MG63 (cell line): ENCODE results near the gene ZBTB34. TPM values are rescaled to one million over a fixed set of nuclear protein-coding genes. Genes with fewer than 3 reads are reported as not detected.
A peak's percentile ranks its signal among the peaks of the same experiment; 100 is the strongest.

ENCODE experiments used
- DNase-seq: peaks from one replicate; pipeline ENCODE4 v3.0.0-alpha.2; 2020
- H3K27me3 ChIP-seq: fragments of 250-450 bp; sonication (Bioruptor Pico); 2 replicates; pipeline ENCODE4 v1.5.1; 2020; ENCODE audit warnings: mild to moderate bottlenecking, moderate library complexity
- H3K36me3 ChIP-seq: fragments of 250-450 bp; sonication (Bioruptor Pico); 2 replicates; pipeline ENCODE4 v1.5.1; 2020; ENCODE audit warnings: mild to moderate bottlenecking, moderate library complexity
- H3K4me3 ChIP-seq: fragments of 250-450 bp; sonication (Bioruptor Pico); 2 replicates; pipeline ENCODE4 v1.5.1; 2020; ENCODE audit warnings: mild to moderate bottlenecking, moderate library complexity
- H3K9me3 ChIP-seq: fragments of 250-450 bp; sonication (Bioruptor Pico); 2 replicates; pipeline ENCODE4 v1.5.1; 2020; ENCODE audit warnings: mild to moderate bottlenecking, moderate library complexity
- total RNA-seq: library from RNA; depleted of rRNA; stranded (reverse); fragments of >200 nt; shearing (Covaris generic); gene quantifications from 2 replicates; pipeline ENCODE4 v1.2.3, GENCODE V29; 2014; ENCODE audit warnings: low replicate concordance

The ZBTB34 gene
- total RNA-seq, 1 experiment from 2014 or later = 2.5 TPM

DNA sequence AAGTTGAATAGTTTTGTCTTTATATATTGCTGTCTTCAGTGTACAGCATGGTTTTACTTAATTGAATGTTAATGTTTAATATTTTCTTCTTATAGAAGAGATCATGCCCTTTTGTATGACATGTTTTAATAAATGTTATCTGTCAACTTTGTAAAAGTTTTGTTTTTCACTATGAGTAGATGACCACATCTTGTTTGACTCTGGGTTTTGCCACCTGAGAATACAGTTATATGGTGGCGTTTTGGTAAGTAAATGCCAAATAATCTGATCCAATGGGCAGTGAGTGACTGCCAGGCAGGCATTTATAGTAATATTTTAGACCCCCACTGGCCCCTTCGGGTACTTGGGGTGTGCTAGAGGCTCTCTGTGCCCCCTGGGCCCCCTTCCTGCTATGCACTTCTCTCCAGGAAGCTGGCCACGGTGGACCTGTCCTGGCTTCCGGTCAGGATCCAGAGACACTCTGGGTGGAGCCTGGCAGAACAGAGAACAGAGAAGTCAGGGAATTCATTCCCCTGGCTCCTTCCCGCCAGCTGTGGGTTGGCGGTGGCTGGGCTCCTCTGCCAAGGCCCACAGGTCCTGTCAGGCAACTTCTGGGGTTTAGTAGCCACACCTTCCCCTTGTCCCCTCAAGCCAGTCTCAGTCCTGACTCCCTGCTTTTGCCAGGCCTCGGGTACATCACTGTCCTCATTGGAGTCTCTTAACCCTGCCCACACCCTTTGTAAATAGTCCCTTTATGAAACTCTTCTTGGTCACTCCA is 22.2 kb upstream of the ZBTB34 start:
- peaks cover 39% of the 10 kb centered on the region for H3K36me3 ChIP-seq
- H3K4me3 ChIP-seq = no peak overlapping the region
- no peaks in the 10 kb centered on the region for H3K27me3 ChIP-seq
- DNase-seq = no peak
- no peaks in the 10 kb centered on the region for H3K9me3 ChIP-seq

DNA sequence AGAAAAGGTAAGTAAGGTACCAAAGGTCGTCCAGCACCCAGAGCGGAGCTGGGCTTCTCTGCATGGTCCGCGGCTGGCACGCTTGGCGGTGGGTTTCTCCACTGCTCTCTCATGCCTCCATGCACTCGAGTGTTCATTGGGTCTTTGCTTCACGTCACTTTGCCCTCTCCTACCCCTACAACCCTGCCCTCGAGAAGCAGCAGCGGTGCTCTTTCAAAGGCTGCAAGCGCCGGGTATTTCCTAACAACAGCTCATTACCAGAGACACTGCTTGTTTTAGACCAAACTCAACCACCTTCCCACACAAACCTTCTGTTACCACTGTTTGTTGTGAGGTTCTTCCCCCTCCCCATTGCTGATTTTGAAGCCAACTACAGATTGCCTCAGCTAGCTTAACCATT is 21.5 kb upstream of the ZBTB34 start:
- no peak for DNase-seq
- Histone ChIP-seq H3K4me3 (no peak overlapping the region), H3K27me3 (no peaks in the 10 kb centered on the region), H3K36me3 (peaks cover 32% of the 10 kb centered on the region), H3K9me3 (no peaks in the 10 kb centered on the region)

DNA sequence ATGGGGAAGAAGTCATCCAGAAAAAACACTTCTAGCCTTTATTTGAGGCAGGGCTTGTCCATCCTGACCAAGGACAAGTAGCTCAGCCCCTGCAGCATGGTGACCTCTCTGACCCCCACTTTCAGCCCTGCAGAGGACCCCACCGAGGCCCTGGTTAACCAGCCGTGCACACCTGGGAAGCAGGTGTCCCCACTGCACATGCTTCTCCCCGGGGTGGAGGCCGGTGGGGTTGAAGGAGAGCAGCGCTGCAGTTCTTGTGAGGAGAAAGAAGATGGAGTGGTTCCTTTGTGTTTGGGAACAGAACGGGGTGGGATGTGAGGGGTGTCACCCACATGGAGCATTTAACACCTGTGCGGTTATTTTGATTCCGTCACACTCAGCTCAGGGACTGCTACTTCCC is 21.1 kb upstream of the ZBTB34 start:
- Histone ChIP-seq H3K4me3 (no peak overlapping the region), H3K36me3 (peaks cover 28% of the 10 kb centered on the region), H3K27me3 (no peaks in the 10 kb centered on the region), H3K9me3 (no peaks in the 10 kb centered on the region)
- DNase-seq = no peak

DNA sequence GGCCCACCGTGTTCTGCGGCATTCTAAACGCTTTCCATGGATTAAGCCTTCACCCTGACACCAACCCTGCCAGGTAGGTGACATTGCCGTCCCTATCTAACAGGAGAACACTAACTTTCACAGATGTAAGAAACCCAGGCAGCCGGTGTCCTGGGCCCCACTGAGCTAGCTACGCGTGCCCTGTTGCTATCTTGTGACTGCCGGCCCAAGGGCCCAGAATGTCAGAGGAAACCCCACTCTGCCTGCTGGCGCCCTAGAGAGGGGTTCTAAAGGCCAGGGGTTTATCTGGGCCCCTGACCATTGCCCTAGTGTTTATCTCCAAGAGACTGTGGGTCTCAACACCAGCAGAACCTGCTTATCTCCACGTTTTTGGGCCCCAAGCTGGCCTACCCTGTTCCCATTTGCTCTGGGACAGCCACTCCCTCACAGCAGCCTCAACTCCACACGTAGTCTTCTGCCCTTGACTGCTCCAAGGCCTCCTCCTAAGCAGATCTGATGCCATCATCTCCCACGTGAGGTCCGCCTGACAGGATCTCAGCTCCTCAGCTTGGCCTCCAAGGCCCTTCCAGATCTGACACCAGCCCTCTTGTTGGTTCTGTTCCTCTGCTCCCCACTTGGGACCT is 18.1 kb upstream of the ZBTB34 start:
- H3K9me3 ChIP-seq = no peaks in the 10 kb centered on the region
- no peak overlapping the region for H3K4me3 ChIP-seq
- DNase-seq = no peak
- H3K36me3 ChIP-seq = peaks cover 7% of the 10 kb centered on the region
- no peaks in the 10 kb centered on the region for H3K27me3 ChIP-seq

DNA sequence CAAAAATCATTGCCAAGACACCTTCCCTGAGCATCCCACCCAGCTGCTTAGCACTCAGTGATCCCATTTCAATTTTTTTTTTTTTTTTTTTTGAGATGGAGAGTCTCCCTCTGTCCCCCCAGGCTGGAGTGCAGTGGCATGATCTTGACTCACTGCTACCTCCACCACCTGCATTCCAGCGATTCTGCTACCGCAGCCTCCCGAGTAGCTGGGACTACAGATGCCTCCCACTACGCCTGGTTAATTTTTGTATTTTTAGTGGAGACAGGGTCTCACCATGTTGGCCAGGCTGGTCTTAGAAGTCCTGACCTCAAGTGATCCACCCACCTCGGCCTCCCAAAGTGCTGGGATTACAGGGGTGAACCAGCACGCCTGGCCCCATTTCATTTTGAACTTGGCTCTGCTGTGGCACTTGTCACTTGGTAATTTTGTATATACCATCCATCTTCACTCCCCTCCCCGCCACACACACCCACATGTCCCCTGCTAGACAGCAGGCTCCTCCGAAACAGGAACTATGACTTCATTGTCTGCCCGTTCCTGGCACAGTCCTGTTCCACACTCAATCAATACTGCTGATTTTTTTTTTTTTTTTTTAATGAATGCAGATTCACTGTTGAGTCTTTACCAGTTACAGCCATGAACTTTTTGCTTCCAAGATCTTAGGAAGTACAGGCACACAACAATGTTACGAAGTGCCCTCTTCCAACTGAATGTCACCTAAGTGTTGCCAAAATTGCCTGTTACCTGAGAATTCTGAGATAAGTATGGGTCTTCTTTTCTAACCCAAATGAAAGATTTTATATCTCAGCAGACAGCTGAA is 17.3 kb upstream of the ZBTB34 start:
- Histone ChIP-seq H3K9me3 (no peaks in the 10 kb centered on the region), H3K36me3 (peaks cover 4% of the 10 kb centered on the region), H3K4me3 (no peak overlapping the region), H3K27me3 (no peaks in the 10 kb centered on the region)
- DNase-seq = no peak

- Histone ChIP-seq H3K9me3 (no peaks in the 10 kb centered on the region), H3K4me3 (no peak overlapping the region), H3K36me3 (no peaks in the 10 kb centered on the region; the same call in 1 of the 2 replicates), H3K27me3 (no peaks in the 10 kb centered on the region)
- peak; percentile 96 for DNase-seq
Measured at GRCh38 chr9:126844085-126844484, 16.4 kb upstream of the ZBTB34 start.

DNA sequence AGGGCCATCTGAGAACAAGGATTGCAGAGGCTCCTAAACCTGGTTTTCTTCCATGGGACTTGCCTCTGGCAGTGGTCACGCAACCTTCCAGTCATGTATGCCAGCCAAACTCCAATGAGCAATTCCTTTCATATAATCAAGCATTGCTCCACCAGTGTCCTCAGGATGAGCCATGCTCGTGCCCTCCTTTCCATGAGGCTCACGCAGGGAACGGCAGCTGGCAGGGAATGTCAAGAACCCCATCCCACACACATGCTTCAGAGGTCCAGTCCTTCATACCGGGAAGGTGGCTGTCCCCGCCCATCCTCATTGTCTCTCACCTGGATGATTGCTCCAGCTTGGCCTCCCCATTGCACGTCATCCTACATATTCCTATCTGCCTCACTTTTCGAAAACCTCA is 13.4 kb upstream of the ZBTB34 start:
- H3K4me3 ChIP-seq = no peak overlapping the region
- H3K27me3 ChIP-seq = no peaks in the 10 kb centered on the region; the same call in 1 of the 2 replicates
- no peaks in the 10 kb centered on the region for H3K36me3 ChIP-seq
- no peaks in the 10 kb centered on the region for H3K9me3 ChIP-seq
- DNase-seq = no peak

DNA sequence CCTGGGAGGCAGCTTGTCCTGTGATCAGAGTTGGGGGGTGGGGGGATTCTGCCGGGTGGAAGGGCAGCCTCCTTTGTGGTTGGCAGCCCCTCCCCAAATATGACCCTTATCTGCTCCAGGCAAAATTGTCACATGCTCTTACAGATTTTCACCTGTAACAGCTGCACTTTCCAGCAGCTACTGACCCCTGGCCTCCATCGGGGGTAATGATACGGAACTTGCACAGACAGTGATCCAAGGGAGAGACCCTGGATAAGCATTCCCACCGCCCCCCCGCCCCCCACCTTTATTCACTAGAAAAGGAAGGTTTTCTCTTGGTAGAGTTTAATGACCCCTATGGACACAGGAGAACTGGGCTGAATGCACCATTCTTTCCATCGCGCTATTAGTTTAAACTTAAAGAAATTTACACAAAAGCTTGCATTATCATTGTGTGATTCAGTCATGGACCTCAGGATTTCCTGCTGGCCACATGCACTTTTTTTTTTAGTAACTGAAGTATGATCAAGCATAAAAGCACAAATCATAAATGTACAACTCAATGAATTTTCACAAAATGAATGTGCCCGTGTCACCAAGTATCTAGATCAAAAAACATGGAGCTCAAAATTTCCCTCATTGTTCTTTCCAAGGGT is 10.7 kb upstream of the ZBTB34 start:
- Histone ChIP-seq H3K4me3 (no peak overlapping the region), H3K36me3 (no peaks in the 10 kb centered on the region), H3K9me3 (no peaks in the 10 kb centered on the region), H3K27me3 (no peaks in the 10 kb centered on the region; the same call in 1 of the 2 replicates)
- DNase-seq = no peak

- DNase-seq = no peak
- H3K4me3 ChIP-seq = no peak overlapping the region
- H3K27me3 ChIP-seq = no peaks in the 10 kb centered on the region; the same call in 1 of the 2 replicates
- H3K36me3 ChIP-seq = no peaks in the 10 kb centered on the region
- no peaks in the 10 kb centered on the region for H3K9me3 ChIP-seq
Measured at GRCh38 chr9:126851286-126851880, 9.1 kb upstream of the ZBTB34 start.

GRCh38 chr9:126852086-126852688 is 8.3 kb upstream of the ZBTB34 start:
- Histone ChIP-seq H3K27me3 (no peaks in the 10 kb centered on the region; the same call in 1 of the 2 replicates), H3K9me3 (no peaks in the 10 kb centered on the region), H3K36me3 (no peaks in the 10 kb centered on the region), H3K4me3 (no peak overlapping the region)
- no peak for DNase-seq

DNA sequence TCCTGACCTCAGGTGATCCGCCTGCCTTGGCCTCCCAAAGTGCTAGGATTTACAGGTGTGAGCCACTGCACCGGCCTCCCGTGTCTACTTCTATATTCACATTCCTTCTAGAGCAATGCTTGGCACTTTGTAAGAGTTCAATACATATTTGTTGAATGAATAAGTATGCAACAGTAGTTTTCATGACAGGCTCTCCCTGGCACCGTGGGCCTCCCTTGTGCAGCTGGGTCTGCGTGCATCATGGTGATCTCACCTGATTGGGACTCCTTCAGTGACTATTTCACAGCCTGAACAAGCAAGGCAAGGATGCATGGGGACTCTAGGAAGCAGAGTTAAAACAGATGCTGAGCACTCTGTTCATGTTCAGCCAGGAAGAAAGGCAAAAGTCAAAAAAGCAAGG is 6.8 kb upstream of the ZBTB34 start:
- H3K36me3 ChIP-seq = no peaks in the 10 kb centered on the region
- H3K27me3 ChIP-seq = no peaks in the 10 kb centered on the region; the same call in 1 of the 2 replicates
- peak; percentile 71 for DNase-seq
- H3K9me3 ChIP-seq = no peaks in the 10 kb centered on the region
- no peak overlapping the region for H3K4me3 ChIP-seq

DNA sequence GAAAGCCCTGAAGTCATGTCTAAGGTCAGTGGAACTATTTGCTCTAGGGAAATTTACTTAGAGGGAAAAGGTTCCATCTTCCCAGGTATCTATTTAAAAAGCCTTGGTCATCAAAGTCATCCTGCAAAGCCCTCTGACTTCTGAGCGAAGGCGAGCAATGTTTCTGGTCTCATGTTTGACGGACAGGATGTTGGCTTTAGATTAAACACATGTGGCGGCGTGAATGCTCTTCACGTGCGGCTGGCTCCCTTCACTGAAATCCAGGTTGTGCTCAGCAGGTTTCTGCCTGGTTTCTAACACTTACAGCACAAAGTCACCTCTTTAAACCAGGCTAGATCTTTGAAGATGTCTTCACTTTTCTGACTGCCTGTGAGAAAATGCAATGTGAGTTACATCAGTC is 5.7 kb upstream of the ZBTB34 start:
- Histone ChIP-seq H3K27me3 (no peaks in the 10 kb centered on the region; the same call in 1 of the 2 replicates), H3K4me3 (no peak overlapping the region), H3K36me3 (no peaks in the 10 kb centered on the region), H3K9me3 (no peaks in the 10 kb centered on the region)
- DNase-seq = no peak

DNA sequence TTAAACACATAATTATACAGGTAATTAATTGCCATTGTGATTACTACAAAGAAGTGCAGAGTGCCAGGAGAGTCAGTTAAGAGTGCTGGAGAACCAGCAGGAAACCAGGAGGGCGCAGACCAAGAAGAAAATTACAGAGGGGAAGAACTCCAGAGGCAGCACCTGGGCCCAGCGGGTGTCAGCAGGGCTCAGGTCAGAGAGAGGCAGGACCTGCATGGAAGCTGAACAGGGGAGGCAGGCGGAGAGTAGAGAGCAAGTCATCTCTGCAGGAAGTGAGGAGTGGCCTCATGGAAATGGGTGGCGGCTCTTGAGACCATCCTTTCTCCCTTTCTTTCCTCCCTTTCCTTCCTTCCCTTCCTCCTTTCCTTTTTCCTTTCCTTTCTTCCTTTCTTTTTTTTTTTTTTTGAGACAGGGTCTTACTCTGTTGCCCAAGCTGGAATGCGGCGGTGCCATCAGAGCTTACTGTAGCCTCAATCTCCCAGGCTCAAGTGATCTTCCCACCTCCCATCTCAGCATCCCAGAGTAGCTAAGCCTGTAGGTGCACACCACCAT is 4.0 kb upstream of the ZBTB34 start:
- Histone ChIP-seq H3K36me3 (no peaks in the 10 kb centered on the region), H3K9me3 (no peaks in the 10 kb centered on the region), H3K27me3 (no peaks in the 10 kb centered on the region; the same call in 1 of the 2 replicates), H3K4me3 (no peak overlapping the region)
- no peak for DNase-seq

GRCh38 chr9:126857261-126857960 is 3.0 kb upstream of the ZBTB34 start:
- peak; percentile 56 for DNase-seq

DNA sequence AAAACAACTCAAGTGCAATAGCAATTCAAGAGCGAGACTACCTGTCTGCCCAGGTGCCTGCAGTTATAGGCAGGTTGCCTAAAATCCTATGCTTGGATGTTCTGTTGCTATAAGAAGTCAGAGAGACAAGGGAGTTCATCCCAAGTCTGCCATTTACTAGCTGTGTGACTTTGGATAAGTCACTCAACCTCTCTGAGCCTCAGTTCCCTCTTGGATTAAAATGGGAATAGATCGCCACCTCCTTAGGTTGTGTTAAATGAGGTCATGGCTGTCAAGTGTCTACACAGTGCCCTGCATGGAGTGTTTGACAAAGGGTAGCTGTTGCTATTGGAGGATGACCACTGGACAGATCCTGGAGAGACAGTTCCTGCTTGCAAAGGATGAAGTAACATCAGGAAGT is 1.3 kb upstream of the ZBTB34 start:
- no peak for DNase-seq
- no peaks in the 10 kb centered on the region for H3K27me3 ChIP-seq
- H3K36me3 ChIP-seq = peaks cover 9% of the 10 kb centered on the region
- H3K9me3 ChIP-seq = no peaks in the 10 kb centered on the region
- no peak overlapping the region for H3K4me3 ChIP-seq

More at GRCh38 chr9:126857261-126857960, 3.0 kb upstream of the ZBTB34 start:
- Histone ChIP-seq H3K4me3 (no peak overlapping the region), H3K27me3 (no peaks in the 10 kb centered on the region), H3K36me3 (no peaks in the 10 kb centered on the region), H3K9me3 (no peaks in the 10 kb centered on the region)
